GM12891 (cell line): ENCODE measurements around the gene TRAPPC10.

Experiments
- POLR2A ChIP-seq: IDR thresholded peaks from 2 replicates; pipeline ENCODE4 v1.6.1; 2011; ENCODE audit warnings: low read depth, low read length, control low read depth
- POLR2AphosphoS5 ChIP-seq: IDR thresholded peaks from 2 replicates; pipeline ENCODE4 v1.6.1; 2011; ENCODE audit warnings: low read depth, low read length, control low read depth

GRCh38 chr21:44011123-44011522 lies 986 bp upstream of the TRAPPC10 start:
- TF ChIP-seq POLR2A (no peak), POLR2AphosphoS5 (no peak)
